Activated CD4-positive, alpha-beta T cell treated with anti-CD3 and anti-CD28 coated beads, Interleukin-2, amount 50 U/mL, for 4 hours (primary cell): ENCODE data around the gene KIF2B.
"Not testable (repeated sequence)": the region's sequence is repeated elsewhere in the genome, so short reads cannot be mapped to it uniquely, and the experiment has no call there.

Experiments
- DNase-seq, 2 experiments: peaks; one replicate each; pipeline ENCODE4 v3.0.0-alpha.2; 2020

Gene KIF2B

GRCh38 chr17:53822764-53823163 lies at the start of gene KIF2B:
KIF2B (plus strand) TSS chr17:53822927; CDS start chr17:53823034, 107 bp downstream.
- DNase-seq = no peak

- no peak for DNase-seq
Measured at GRCh38 chr17:53780320-53780719, 42.4 kb upstream of the KIF2B start.

- DNase-seq = no peak
Measured at GRCh38 chr17:53791551-53791950, 31.2 kb upstream of the KIF2B start.

- no peak for DNase-seq
Measured at GRCh38 chr17:53792451-53792850, 30.3 kb upstream of the KIF2B start.

- DNase-seq = no peak
Measured at GRCh38 chr17:53792997-53793396, 29.7 kb upstream of the KIF2B start.

GRCh38 chr17:53794875-53795274 lies 27.9 kb upstream of the KIF2B start:
- DNase-seq = no peak

GRCh38 chr17:53796642-53797041 lies 26.1 kb upstream of the KIF2B start:
- no peak for DNase-seq

- no peak for DNase-seq
Measured at GRCh38 chr17:53797501-53797900, 25.2 kb upstream of the KIF2B start.

GRCh38 chr17:53804437-53804836 lies 18.3 kb upstream of the KIF2B start:
- no peak for DNase-seq

- DNase-seq = no peak
Measured at GRCh38 chr17:53806473-53806872, 16.3 kb upstream of the KIF2B start.

- no peak for DNase-seq
Measured at GRCh38 chr17:53807286-53807685, 15.4 kb upstream of the KIF2B start.

- no peak for DNase-seq
Measured at GRCh38 chr17:53818271-53818670, 4.5 kb upstream of the KIF2B start.

GRCh38 chr17:53818929-53819328 lies 3.8 kb upstream of the KIF2B start:
- DNase-seq = no peak

GRCh38 chr17:53819956-53820355 lies 2.8 kb upstream of the KIF2B start:
- no peak for DNase-seq

GRCh38 chr17:53823341-53824050 lies 769 bp downstream of the KIF2B start:
- no peak for DNase-seq

- DNase-seq = not testable (repeated sequence)
Measured at GRCh38 chr17:53834771-53835170, 12.0 kb downstream of the KIF2B start.

GRCh38 chr17:53837131-53837530 lies 14.4 kb downstream of the KIF2B start:
- no peak for DNase-seq

GRCh38 chr17:53844491-53845107 lies 21.9 kb downstream of the KIF2B start:
- DNase-seq = no peak

- DNase-seq = not testable (repeated sequence)
Measured at GRCh38 chr17:53871128-53871527, 48.4 kb downstream of the KIF2B start.
